Stimulated activated CD8-positive, alpha-beta memory T cell treated with anti-CD3 and anti-CD28 coated beads, Interleukin-15, amount 100 ng/mL, for 24 hours (primary cell): ENCODE results near the gene WWOX.

Experiments
- DNase-seq: peaks from one replicate; pipeline ENCODE4 v3.0.0-alpha.2; 2020; ENCODE audit warnings: low read depth

The WWOX gene

GRCh38 chr16:79071424-79071823 is 972.0 kb downstream of the WWOX start:
- DNase-seq: no peak

DNA sequence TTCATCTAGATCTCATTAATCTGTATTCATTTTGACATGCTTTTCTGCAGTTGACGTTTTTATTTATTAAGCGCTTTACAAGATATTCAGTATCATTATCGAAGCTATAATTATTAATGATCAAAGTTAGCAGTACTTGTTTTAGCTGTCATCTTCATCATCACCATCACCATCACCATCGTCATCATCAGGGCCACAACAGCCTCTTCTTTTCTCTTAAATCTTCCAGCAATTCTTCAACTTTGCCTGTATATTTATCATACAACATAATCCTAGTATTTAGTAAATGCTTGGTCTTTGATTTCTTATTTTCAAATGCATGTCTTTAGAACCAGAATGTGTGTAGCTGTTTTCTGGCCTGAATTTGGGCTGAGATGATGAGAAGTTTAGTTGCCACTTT is 973.1 kb downstream of the WWOX start:
- no peak for DNase-seq

DNA sequence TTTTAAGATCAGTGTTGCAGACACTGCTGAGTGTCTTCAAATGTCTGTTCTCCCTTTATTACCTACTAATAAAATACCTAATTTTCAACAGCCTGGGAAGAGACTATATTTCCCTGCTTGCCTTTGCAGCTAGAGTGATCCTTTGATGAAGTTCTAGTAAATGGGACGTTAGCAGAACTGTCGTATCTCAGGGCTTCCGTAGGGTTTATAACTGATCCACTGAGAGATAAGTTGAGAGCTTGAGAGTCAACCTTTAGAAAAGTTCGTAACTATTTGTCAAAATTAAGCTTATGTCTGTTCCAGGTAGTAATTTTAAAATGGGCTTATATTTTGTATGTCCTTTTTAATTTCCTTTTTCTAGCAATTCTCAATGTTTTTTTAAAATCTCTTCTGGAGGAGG is 974.1 kb downstream of the WWOX start:
- no peak for DNase-seq

- DNase-seq: no peak
Observed at GRCh38 chr16:79074541-79074940, 975.1 kb downstream of the WWOX start.

GRCh38 chr16:79074951-79075350 is 975.5 kb downstream of the WWOX start:
- DNase-seq: no peak

- DNase-seq: no peak
Observed at GRCh38 chr16:79076047-79076767, 976.8 kb downstream of the WWOX start.

GRCh38 chr16:79077346-79077745 is 977.9 kb downstream of the WWOX start:
- no peak for DNase-seq

- no peak for DNase-seq
Observed at GRCh38 chr16:79079656-79080420, 980.4 kb downstream of the WWOX start.

GRCh38 chr16:79081297-79082066 is 982.0 kb downstream of the WWOX start:
- DNase-seq: no peak

DNA sequence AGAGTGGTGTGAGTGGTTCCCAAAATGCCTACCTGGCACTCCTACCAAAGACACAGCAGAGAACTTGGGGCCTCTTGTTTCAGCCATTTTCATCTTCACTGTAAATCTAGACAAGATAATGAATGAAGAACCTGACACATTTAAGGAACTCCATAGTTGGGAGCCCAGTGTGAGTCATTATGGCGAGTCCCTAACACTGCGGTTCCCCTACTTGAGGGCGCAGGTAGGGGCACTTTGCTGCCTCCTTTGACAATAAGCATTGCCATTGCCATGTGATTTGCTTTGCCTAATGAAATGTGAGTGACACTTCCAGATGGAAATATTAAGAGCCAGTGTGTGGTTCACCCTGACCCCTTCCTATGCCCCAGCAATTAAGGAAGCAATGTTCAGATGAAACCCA is 983.5 kb downstream of the WWOX start:
- DNase-seq: no peak

- DNase-seq: no peak
Observed at GRCh38 chr16:79083508-79084299, 984.2 kb downstream of the WWOX start.

DNA sequence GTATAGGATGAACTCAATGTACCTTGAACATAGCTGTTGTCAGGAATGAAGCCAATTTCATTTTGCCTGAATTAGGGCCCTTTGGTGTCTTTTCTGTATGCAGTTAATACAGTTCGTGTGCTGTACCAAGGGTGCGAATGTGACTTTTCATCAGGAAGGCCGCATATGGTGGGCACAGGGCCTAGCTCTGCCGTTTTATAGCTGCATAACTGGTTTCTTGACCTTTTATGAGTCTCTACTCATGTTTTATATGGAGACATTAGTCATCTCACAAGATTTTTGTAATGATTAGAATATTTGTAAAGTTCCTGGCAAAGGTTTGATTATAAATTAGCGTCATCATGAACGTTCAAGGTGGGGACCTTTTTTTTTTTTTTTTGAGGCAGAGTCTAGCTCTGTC is 989.5 kb downstream of the WWOX start:
- no peak for DNase-seq

DNA sequence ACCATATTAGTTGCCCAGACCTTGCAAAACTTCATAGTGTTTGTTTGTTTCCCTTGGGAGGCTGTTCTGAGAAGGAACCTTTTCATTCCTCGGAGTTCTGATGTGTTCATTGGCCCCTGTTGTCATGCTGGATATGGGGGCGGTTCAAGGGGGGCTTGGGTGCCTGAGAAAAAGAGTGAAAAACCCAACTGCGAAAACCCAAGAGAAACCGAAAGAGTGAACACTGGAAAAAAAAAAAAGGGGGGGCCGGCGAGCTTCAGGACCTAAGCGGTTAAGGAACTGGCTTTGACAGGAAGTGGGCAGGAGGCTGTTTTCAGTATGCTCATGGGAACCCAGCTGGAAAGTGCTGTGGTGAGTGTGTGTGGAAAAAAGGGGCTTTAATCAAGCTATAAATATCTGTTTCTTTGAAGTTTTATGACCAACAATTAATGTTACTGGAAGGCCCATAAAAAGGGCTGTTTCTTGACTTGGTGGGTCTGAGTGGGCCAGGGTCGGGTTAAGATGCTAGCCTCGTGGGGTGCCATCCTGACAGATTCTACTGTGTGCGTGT is 990.4 kb downstream of the WWOX start:
- DNase-seq: no peak

- DNase-seq: no peak
Observed at GRCh38 chr16:79090966-79091365, 991.5 kb downstream of the WWOX start.

GRCh38 chr16:79092846-79093245 is 993.4 kb downstream of the WWOX start:
- no peak for DNase-seq

DNA sequence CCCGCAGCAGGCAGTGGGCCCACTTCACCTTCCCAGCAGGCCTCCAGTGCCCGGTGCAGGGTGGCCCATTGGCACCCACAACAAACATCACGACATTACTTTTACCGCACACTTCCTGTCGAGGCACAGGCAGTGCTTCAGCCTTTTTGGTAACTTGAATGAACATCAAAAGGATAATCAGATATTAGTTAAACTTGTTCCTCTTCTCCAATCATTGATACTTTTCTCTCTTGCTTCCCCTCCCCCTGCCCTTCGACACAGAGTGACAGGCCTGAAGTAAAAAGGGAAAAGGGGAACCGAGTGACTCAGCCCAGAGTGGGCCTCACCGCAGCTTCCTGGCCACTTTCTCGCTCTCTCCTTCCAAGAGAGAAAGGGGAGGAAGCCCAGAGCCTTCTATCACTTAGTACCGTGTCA is 994.1 kb downstream of the WWOX start:
- DNase-seq: no peak

DNA sequence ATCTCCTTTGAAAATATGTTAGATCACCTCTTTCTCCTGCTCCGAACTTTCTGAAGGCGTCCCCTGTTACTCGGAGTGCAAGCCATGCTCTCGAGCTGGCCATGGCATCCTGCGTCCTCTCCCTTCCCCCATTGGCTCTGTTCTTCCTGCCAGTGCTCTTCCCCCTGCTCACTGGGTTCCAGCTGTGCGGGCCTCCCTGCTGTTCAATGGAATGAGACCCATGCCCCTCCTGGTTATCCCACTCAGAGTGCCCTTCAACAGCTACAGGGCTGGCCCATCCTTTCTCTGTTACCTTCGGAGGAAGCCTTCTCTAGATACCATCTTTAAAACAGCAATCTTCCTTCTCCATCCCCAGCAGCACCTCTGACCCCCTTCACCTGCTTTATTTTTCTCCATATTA is 996.8 kb downstream of the WWOX start:
- no peak for DNase-seq

DNA sequence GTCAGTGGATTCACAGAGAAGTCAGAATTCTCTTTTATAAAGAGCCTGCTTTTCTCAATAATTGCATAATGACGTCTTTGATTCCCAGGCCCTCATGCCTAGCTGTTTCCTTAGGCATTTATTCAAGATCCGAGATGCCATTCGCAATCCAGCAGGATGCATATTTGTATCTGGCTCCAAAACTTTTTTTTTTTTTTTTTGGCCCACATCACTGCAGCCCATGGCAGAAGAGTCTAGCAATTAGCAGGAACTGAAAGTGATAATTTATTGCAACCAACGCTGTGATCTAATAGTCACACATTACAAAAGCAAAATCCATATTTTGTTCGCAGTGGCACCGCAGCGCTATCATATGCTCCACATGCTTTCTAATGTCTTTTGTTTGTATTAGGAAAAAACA is 997.7 kb downstream of the WWOX start:
- no peak for DNase-seq

DNA sequence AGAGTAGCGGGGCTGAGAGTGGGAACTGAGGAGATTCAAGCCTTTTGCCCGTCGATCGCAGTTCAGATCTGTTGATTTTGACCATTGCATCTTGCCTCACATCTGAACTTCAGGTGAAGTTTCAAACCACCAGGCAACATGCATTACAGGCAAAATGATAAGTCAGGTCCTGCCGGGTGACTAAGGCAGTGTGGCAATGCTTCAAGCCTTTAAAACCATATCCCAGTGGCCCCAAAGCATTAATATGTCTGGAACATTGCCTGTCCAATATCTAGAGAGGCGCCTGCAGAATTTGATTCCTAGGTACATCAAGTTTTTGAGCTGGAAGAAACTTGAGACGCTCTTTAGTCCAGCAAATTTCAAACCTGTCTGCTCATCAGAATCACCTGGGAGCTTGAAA is 998.3 kb downstream of the WWOX start:
- no peak for DNase-seq

DNA sequence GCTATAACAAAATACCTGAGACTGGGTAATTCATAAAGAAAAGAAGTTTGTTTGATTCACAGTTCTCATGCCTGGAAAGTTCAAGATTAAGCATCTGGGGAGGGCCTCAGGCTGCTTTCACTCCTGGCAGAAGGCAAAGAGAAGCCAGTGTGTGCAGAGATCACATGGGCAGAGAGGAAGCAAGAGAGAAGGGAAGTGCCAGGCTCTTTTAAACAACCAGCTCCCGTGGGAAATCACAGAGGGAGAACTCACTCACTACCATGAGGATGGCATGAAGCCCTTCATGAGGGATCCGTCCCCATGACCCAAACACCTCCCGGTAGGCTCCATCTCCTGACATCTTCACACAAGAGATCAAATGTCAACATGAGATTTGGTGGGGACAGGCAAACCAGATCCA is 999.5 kb downstream of the WWOX start:
- no peak for DNase-seq

DNA sequence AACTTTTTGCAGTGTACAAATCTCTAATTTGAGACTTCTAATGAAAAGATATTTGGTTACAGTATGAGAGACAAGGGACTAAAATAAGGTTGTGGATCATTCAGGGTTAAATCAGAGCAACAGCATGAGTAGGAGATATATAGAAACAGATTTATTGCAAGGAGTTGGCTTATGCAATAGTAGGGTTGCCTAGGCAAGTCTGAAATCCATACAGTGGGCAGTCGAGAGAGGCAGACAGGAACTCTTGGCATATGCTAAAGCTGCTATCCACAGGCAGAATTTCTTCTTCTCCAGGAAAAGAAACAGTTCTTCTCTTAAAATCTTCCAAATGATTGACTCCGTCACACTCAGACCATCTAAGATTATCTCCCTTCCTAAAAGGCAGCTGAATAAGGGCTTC is 1000.3 kb downstream of the WWOX start:
- DNase-seq: no peak

GRCh38 chr16:79100447-79100846 is 1001.0 kb downstream of the WWOX start:
- no peak for DNase-seq
